ENCODE data around the gene EIF4G1.
A peak's percentile ranks its signal among the peaks of the same experiment; 100 is the strongest.

The EIF4G1 gene

GRCh38 chr3:184325269-184325668 lies 10.9 kb downstream of the EIF4G1 start:
- Histone ChIP-seq H3K4me1 (ENCODE audit: control insufficient read depth in 2 of 2, insufficient read depth in 1 of 2, low read depth in 1 of 2, low read length in 2 of 2) (no peaks in the 10 kb centered on the region), H3K4me2 (ENCODE audit: insufficient read depth, low read length, poor library complexity, severe bottlenecking) (no peak overlapping the region), H3K4ac (ENCODE audit: low read length) (no peak overlapping the region), H2AFZ (ENCODE audit: low read length) (no peak overlapping the region), H3K9ac (ENCODE audit: low read depth, low read length, poor library complexity) (no peak overlapping the region), H3K9me3 (replicated peaks in 1 of 2; ENCODE audit: control insufficient read depth in 2 of 2, insufficient read depth in 1 of 2, low read depth in 1 of 2, low read length in 2 of 2) (no peaks in the 10 kb centered on the region), H3K79me1 (ENCODE audit: low read depth, low read length) (peaks cover 8% of the 10 kb centered on the region), H4K8ac (ENCODE audit: low read depth, low read length) (no peak overlapping the region), H3K27me3 (ENCODE audit: control insufficient read depth in 3 of 3, insufficient read depth in 3 of 3, low read depth in 1 of 3, low read length in 3 of 3) (no peaks in the 10 kb centered on the region), H3K18ac (ENCODE audit: low read length) (no peak overlapping the region), H3K4me3 (ENCODE audit: low read length in 2 of 2) (peak overlapping the region in 1 of 2 donors; percentile 58), H3K14ac (ENCODE audit: low read length) (no peak overlapping the region), H3K27ac (replicated peaks; ENCODE audit: low read length) (no peak overlapping the region), H3K23ac (ENCODE audit: low read depth, low read length, poor library complexity) (peak overlapping the region; percentile 8), H2BK5ac (ENCODE audit: low read length) (no peak overlapping the region), H3K36me3 (replicated peaks in 1 of 2; ENCODE audit: control insufficient read depth in 2 of 2, insufficient read depth in 2 of 2, low read length in 2 of 2) (peaks cover 86 to 100% of the 10 kb centered on the region in 2 donors), H2BK120ac (ENCODE audit: low read depth, low read length) (no peak overlapping the region), H2BK12ac (ENCODE audit: low read length) (no peak overlapping the region), H2BK15ac (ENCODE audit: low read length) (no peak overlapping the region), H4K91ac (ENCODE audit: low read depth, low read length, poor library complexity) (no peak overlapping the region), H2AK5ac (ENCODE audit: low read depth, low read length) (no peak overlapping the region)
- WGBS, 2 donors (ENCODE audit: extremely low coverage in 2 of 2, insufficient read length in 2 of 2, insufficient replicate concordance in 1 of 2) = no CpG with 5 or more reads among the region's 13 CpGs
- DNase-seq (ENCODE audit: low spot score) = no peak

- Histone ChIP-seq H2BK120ac (ENCODE audit: low read depth, low read length) (no peak overlapping the region), H2BK12ac (ENCODE audit: low read length) (no peak overlapping the region), H3K23ac (ENCODE audit: low read depth, low read length, poor library complexity) (peak overlapping the region; percentile 8), H3K36me3 (replicated peaks in 1 of 2; ENCODE audit: control insufficient read depth in 2 of 2, insufficient read depth in 2 of 2, low read length in 2 of 2) (peaks cover 82 to 100% of the 10 kb centered on the region in 2 donors), H3K18ac (ENCODE audit: low read length) (no peak overlapping the region), H4K91ac (ENCODE audit: low read depth, low read length, poor library complexity) (no peak overlapping the region), H2BK15ac (ENCODE audit: low read length) (no peak overlapping the region), H3K27me3 (ENCODE audit: control insufficient read depth in 3 of 3, insufficient read depth in 3 of 3, low read depth in 1 of 3, low read length in 3 of 3) (no peaks in the 10 kb centered on the region), H4K8ac (ENCODE audit: low read depth, low read length) (no peak overlapping the region), H3K14ac (ENCODE audit: low read length) (no peak overlapping the region), H3K9me3 (replicated peaks in 1 of 2; ENCODE audit: control insufficient read depth in 2 of 2, insufficient read depth in 1 of 2, low read depth in 1 of 2, low read length in 2 of 2) (no peaks in the 10 kb centered on the region), H3K9ac (ENCODE audit: low read depth, low read length, poor library complexity) (no peak overlapping the region), H3K4me3 (ENCODE audit: low read length in 2 of 2) (no peak overlapping the region), H3K4me1 (ENCODE audit: control insufficient read depth in 2 of 2, insufficient read depth in 1 of 2, low read depth in 1 of 2, low read length in 2 of 2) (no peaks in the 10 kb centered on the region), H2AFZ (ENCODE audit: low read length) (no peak overlapping the region), H3K4ac (ENCODE audit: low read length) (no peak overlapping the region), H2AK5ac (ENCODE audit: low read depth, low read length) (no peak overlapping the region), H3K27ac (replicated peaks; ENCODE audit: low read length) (no peak overlapping the region), H3K79me1 (ENCODE audit: low read depth, low read length) (peaks cover 8% of the 10 kb centered on the region), H2BK5ac (ENCODE audit: low read length) (no peak overlapping the region), H3K4me2 (ENCODE audit: insufficient read depth, low read length, poor library complexity, severe bottlenecking) (no peak overlapping the region)
- no peak for DNase-seq (ENCODE audit: low spot score)
- WGBS, 2 donors (ENCODE audit: extremely low coverage in 2 of 2, insufficient read length in 2 of 2, insufficient replicate concordance in 1 of 2) = no CpG with 5 or more reads among the region's 6 CpGs
Measured at GRCh38 chr3:184325715-184326369, 11.4 kb downstream of the EIF4G1 start.

- Histone ChIP-seq H4K8ac (ENCODE audit: low read depth, low read length) (no peak overlapping the region), H3K4me1 (ENCODE audit: control insufficient read depth in 2 of 2, insufficient read depth in 1 of 2, low read depth in 1 of 2, low read length in 2 of 2) (no peaks in the 10 kb centered on the region), H3K79me1 (ENCODE audit: low read depth, low read length) (peaks cover 8% of the 10 kb centered on the region), H3K4me3 (ENCODE audit: low read length in 2 of 2) (no peak overlapping the region), H3K4ac (ENCODE audit: low read length) (no peak overlapping the region), H3K18ac (ENCODE audit: low read length) (no peak overlapping the region), H2AK5ac (ENCODE audit: low read depth, low read length) (no peak overlapping the region), H2BK12ac (ENCODE audit: low read length) (no peak overlapping the region), H3K14ac (ENCODE audit: low read length) (no peak overlapping the region), H3K27me3 (ENCODE audit: control insufficient read depth in 3 of 3, insufficient read depth in 3 of 3, low read depth in 1 of 3, low read length in 3 of 3) (no peaks in the 10 kb centered on the region), H2AFZ (ENCODE audit: low read length) (no peak overlapping the region), H3K9ac (ENCODE audit: low read depth, low read length, poor library complexity) (no peak overlapping the region), H3K36me3 (replicated peaks in 1 of 2; ENCODE audit: control insufficient read depth in 2 of 2, insufficient read depth in 2 of 2, low read length in 2 of 2) (peaks cover 83 to 100% of the 10 kb centered on the region in 2 donors), H3K27ac (replicated peaks; ENCODE audit: low read length) (no peak overlapping the region), H3K23ac (ENCODE audit: low read depth, low read length, poor library complexity) (no peak overlapping the region), H2BK15ac (ENCODE audit: low read length) (no peak overlapping the region), H4K91ac (ENCODE audit: low read depth, low read length, poor library complexity) (no peak overlapping the region), H2BK5ac (ENCODE audit: low read length) (no peak overlapping the region), H3K9me3 (replicated peaks in 1 of 2; ENCODE audit: control insufficient read depth in 2 of 2, insufficient read depth in 1 of 2, low read depth in 1 of 2, low read length in 2 of 2) (no peaks in the 10 kb centered on the region), H2BK120ac (ENCODE audit: low read depth, low read length) (no peak overlapping the region), H3K4me2 (ENCODE audit: insufficient read depth, low read length, poor library complexity, severe bottlenecking) (no peak overlapping the region)
- WGBS, 2 donors (ENCODE audit: extremely low coverage in 2 of 2, insufficient read length in 2 of 2, insufficient replicate concordance in 1 of 2) = no CpG with 5 or more reads among the region's 21 CpGs
- no peak for DNase-seq (ENCODE audit: low spot score)
Measured at GRCh38 chr3:184327171-184327570, 12.8 kb downstream of the EIF4G1 start.

- Histone ChIP-seq H3K9me3 (replicated peaks in 1 of 2; ENCODE audit: control insufficient read depth in 2 of 2, insufficient read depth in 1 of 2, low read depth in 1 of 2, low read length in 2 of 2) (no peaks in the 10 kb centered on the region), H2BK5ac (ENCODE audit: low read length) (no peak overlapping the region), H3K18ac (ENCODE audit: low read length) (no peak overlapping the region), H3K23ac (ENCODE audit: low read depth, low read length, poor library complexity) (no peak overlapping the region), H3K36me3 (replicated peaks in 1 of 2; ENCODE audit: control insufficient read depth in 2 of 2, insufficient read depth in 2 of 2, low read length in 2 of 2) (peaks cover 83 to 100% of the 10 kb centered on the region in 2 donors), H3K27ac (replicated peaks; ENCODE audit: low read length) (no peak overlapping the region), H3K4ac (ENCODE audit: low read length) (no peak overlapping the region), H4K91ac (ENCODE audit: low read depth, low read length, poor library complexity) (no peak overlapping the region), H3K79me1 (ENCODE audit: low read depth, low read length) (peaks cover 5% of the 10 kb centered on the region), H2BK120ac (ENCODE audit: low read depth, low read length) (no peak overlapping the region), H3K4me2 (ENCODE audit: insufficient read depth, low read length, poor library complexity, severe bottlenecking) (no peak overlapping the region), H2AFZ (ENCODE audit: low read length) (no peak overlapping the region), H3K9ac (ENCODE audit: low read depth, low read length, poor library complexity) (no peak overlapping the region), H3K4me3 (ENCODE audit: low read length in 2 of 2) (no peak overlapping the region), H2BK12ac (ENCODE audit: low read length) (no peak overlapping the region), H4K8ac (ENCODE audit: low read depth, low read length) (no peak overlapping the region), H3K4me1 (ENCODE audit: control insufficient read depth in 2 of 2, insufficient read depth in 1 of 2, low read depth in 1 of 2, low read length in 2 of 2) (no peaks in the 10 kb centered on the region), H2BK15ac (ENCODE audit: low read length) (no peak overlapping the region), H3K27me3 (ENCODE audit: control insufficient read depth in 3 of 3, insufficient read depth in 3 of 3, low read depth in 1 of 3, low read length in 3 of 3) (no peaks in the 10 kb centered on the region), H3K14ac (ENCODE audit: low read length) (no peak overlapping the region), H2AK5ac (ENCODE audit: low read depth, low read length) (no peak overlapping the region)
- no peak for DNase-seq (ENCODE audit: low spot score)
- WGBS, 2 donors (ENCODE audit: extremely low coverage in 2 of 2, insufficient read length in 2 of 2, insufficient replicate concordance in 1 of 2) = no CpG with 5 or more reads among the region's 3 CpGs
Measured at GRCh38 chr3:184328516-184328915, 14.1 kb downstream of the EIF4G1 start.
